K562 (cell line): Measurements from ENCODE around the gene COL15A1. TPM values are rescaled to one million over a fixed set of nuclear protein-coding genes. Genes with fewer than 3 reads are reported as not detected.

Experiments
- ATAC-seq: fragments of 200-7000 bp; cut with Tn5 transposase; 3 replicates; pipeline ENCODE4 v1.9.1; 2020; ENCODE audit warnings: moderate library complexity
- BruUV-seq: library from RNA; stranded (reverse); fragments of 400-500 nt; replicated peaks from 2 replicates; lab custom pipeline; 2021; lab: Mats Ljungman, UMichigan
- CTCF ChIA-PET: fragments of 300-600 bp; formaldehyde crosslinking; extraction: SDS; loops from one replicate; lab custom pipeline; 2021; ENCODE audit warnings: low intra/inter-chr PET ratio; lab: Yijun Ruan, JAX
- POLR2A ChIA-PET: fragments of 300-600, 350-650 bp; sonication (Branson Sonifier 250); formaldehyde crosslinking; extraction: SDS; loops from one replicate; lab custom pipeline; 2021; ENCODE audit warnings: antibody characterized with exemption, inconsistent platforms; lab: Yijun Ruan, JAX
- DNase-seq, 4 experiments: peaks; one replicate each; pipeline versions ENCODE4 v3.0.0 to v3.0.0-alpha.2; 2011 to 2018; ENCODE audit warnings: low spot score in 3 of 4, mixed read lengths in 3 of 4; ENCODE audit errors: extremely low read depth in 1 of 4
- FAIRE-seq: peaks from 2 replicates; lab custom pipeline; 2011; peaks lifted over from hg19 to GRCh38; lab: Jason Lieb, UNC
- H2AFZ ChIP-seq: 2 replicates; pipeline ENCODE4 v1.6.0; 2011; ENCODE audit warnings: low read depth, low read length, control low read depth, inconsistent platforms
- H3K27ac ChIP-seq: fragments of 200-600 bp; 3 replicates; pipeline ENCODE4 v1.8.0; 2011; ENCODE audit warnings: low read depth, mild to moderate bottlenecking, control low read depth, inconsistent platforms, low read length, moderate library complexity, mixed read lengths; ENCODE audit errors: extremely low read depth
- H3K27me3 ChIP-seq, 2 experiments: fragments of 300-600 bp in 1 of 2; 2 replicates in 1 of 2; 3 replicates in 1 of 2; pipeline versions ENCODE4 v1.6.0 to v1.8.0; 2011; ENCODE audit warnings: inconsistent platforms in 2 of 2, low read length in 2 of 2, mild to moderate bottlenecking in 1 of 2, mixed read lengths in 1 of 2, moderate library complexity in 1 of 2; ENCODE audit not compliant: control insufficient read depth in 2 of 2, insufficient read depth in 2 of 2
- H3K36me3 ChIP-seq: fragments of 300-600 bp; 3 replicates; pipeline ENCODE4 v1.8.0; 2011; ENCODE audit warnings: mild to moderate bottlenecking, low read length, inconsistent platforms; ENCODE audit not compliant: control insufficient read depth, insufficient read depth
- H3K4me1 ChIP-seq, 2 experiments: fragments of 200-600 bp in 1 of 2; replicated peaks in 1 of 2; 2 replicates in 1 of 2; 3 replicates in 1 of 2; pipeline versions ENCODE4 v1.5.1 to v1.8.0; 2011; ENCODE audit warnings: inconsistent platforms in 2 of 2, low read length in 2 of 2, mild to moderate bottlenecking in 1 of 2, mixed read lengths in 1 of 2, moderate library complexity in 1 of 2; ENCODE audit not compliant: control insufficient read depth in 2 of 2, insufficient read depth in 2 of 2
- H3K4me2 ChIP-seq: 2 replicates; pipeline ENCODE4 v1.6.1; 2011; ENCODE audit warnings: low read length, control low read depth, inconsistent platforms, mixed read lengths; ENCODE audit not compliant: insufficient read depth
- H3K4me3 ChIP-seq: fragments of 200-600 bp; sonication (generic), shearing (Covaris generic); 2 replicates; pipeline ENCODE4 v1.5.1; 2016; ENCODE audit warnings: control low read depth, inconsistent platforms
- H3K79me2 ChIP-seq: fragments of 200-600 bp; 3 replicates; pipeline ENCODE4 v1.8.0; 2011; ENCODE audit warnings: low read length, inconsistent platforms; ENCODE audit not compliant: control insufficient read depth, insufficient read depth
- H3K9ac ChIP-seq, 2 experiments: 2 replicates each; pipeline versions ENCODE4 v1.6.0 to v1.6.1; 2011; ENCODE audit warnings: low read depth in 2 of 2, low read length in 2 of 2, control low read depth in 1 of 2, inconsistent platforms in 1 of 2, mild to moderate bottlenecking in 1 of 2, mixed read lengths in 1 of 2; ENCODE audit not compliant: insufficient read depth in 1 of 2
- H3K9me1 ChIP-seq: one replicate; pipeline ENCODE4 v1.6.0; 2011; ENCODE audit warnings: inconsistent platforms, mild to moderate bottlenecking, low read length, moderate library complexity; ENCODE audit not compliant: control insufficient read depth, insufficient read depth
- H3K9me3 ChIP-seq: replicated peaks from 2 replicates; pipeline ENCODE4 v1.5.1; 2011; ENCODE audit warnings: low read depth, low read length, inconsistent platforms; ENCODE audit not compliant: control insufficient read depth, insufficient read depth
- H4K20me1 ChIP-seq: replicated peaks from 2 replicates; pipeline ENCODE4 v1.6.1; 2011; ENCODE audit warnings: low read length, inconsistent platforms, mixed read lengths; ENCODE audit not compliant: control insufficient read depth, insufficient read depth
- FOXA3 ChIP-seq, 2 experiments: fragments of 450-650 bp in 1 of 2; sonication (generic) in 1 of 2; formaldehyde crosslinking; IDR thresholded peaks in 1 of 2; conservative IDR thresholded peaks in 1 of 2; 2 replicates each; pipeline versions ENCODE4 v1.4.0 to v1.8.0; 2020 to 2022; ENCODE audit warnings: mild to moderate bottlenecking in 2 of 2, missing genetic modification reagents in 1 of 2
- ZFP1 ChIP-seq: fragments of 450-650 bp; formaldehyde crosslinking; IDR thresholded peaks from 2 replicates; pipeline ENCODE4 v1.4.0; 2020; ENCODE audit warnings: mild to moderate bottlenecking, mixed read lengths
- WGBS: fragments of 100-300 bp; shearing (Covaris generic); methylation state at CpG from one replicate; pipeline ENCODE4 v1.1.6; 2016; ENCODE audit warnings: low coverage, mixed read lengths; ENCODE audit not compliant: insufficient coverage; ENCODE audit errors: missing lambda C conversion rate; 5-methylcytosine and 5-hydroxymethylcytosine counted together
- in situ Hi-C: fragments of 300-500 bp; cut with MboI; formaldehyde crosslinking; loops from 4 replicates; pipeline ENCODE4 v1.15.0; 2018; ENCODE audit warnings: inconsistent platforms, mixed read lengths
- intact Hi-C: fragments of 100-400 bp; cut with micrococcal nuclease; formaldehyde crosslinking; loops from 2 replicates; pipeline ENCODE4 v1.14.2; 2022
- polyA plus RNA-seq, 8 experiments: library from polyadenylated mRNA; depleted of rRNA in 4 of 8; stranded (reverse) in 5 of 8; unstranded in 3 of 8; fragments of >200 nt; fragmentation: Nextera tagmentation in 2 of 8; fragmentation: Illumina TruSeq in 1 of 8; extraction: Ambion mirVana in 2 of 8; extraction: Trizol in 1 of 8; gene quantifications; 2 replicates each; pipeline versions ENCODE4 v1.2.1 to v1.2.3, GENCODE V29; 2011 to 2014; ENCODE audit warnings: inconsistent platforms in 1 of 8, missing spikeins in 1 of 8
- total RNA-seq, 7 experiments: library from RNA; depleted of rRNA in 6 of 7; stranded (reverse); fragments of >200 nt in 6 of 7; fragmentation: Illumina TruSeq in 2 of 7; extraction: Trizol in 2 of 7; gene quantifications; 2 replicates each; pipeline versions ENCODE4 v1.2.1 to v1.2.3, GENCODE V29; 2011 to 2021; ENCODE audit warnings: low replicate concordance in 1 of 7
- TF ChIP-seq, protein P1 (sequence below): fragments of 200-800 bp; sonication (Bioruptor generic); IDR thresholded peaks from 2 replicates; pipeline ENCODE4 v1.6.1; 2017; ENCODE audit warnings: missing genetic modification characterization, missing compliant biosample characterization

COL15A1 gene
- total and polyA plus RNA-seq, 9 of the 15 experiments (the other 6 are each of a cell fraction or from before 2014, with no cell fraction given): 0.46 to 5.1 (median 2.6) TPM

DNA sequence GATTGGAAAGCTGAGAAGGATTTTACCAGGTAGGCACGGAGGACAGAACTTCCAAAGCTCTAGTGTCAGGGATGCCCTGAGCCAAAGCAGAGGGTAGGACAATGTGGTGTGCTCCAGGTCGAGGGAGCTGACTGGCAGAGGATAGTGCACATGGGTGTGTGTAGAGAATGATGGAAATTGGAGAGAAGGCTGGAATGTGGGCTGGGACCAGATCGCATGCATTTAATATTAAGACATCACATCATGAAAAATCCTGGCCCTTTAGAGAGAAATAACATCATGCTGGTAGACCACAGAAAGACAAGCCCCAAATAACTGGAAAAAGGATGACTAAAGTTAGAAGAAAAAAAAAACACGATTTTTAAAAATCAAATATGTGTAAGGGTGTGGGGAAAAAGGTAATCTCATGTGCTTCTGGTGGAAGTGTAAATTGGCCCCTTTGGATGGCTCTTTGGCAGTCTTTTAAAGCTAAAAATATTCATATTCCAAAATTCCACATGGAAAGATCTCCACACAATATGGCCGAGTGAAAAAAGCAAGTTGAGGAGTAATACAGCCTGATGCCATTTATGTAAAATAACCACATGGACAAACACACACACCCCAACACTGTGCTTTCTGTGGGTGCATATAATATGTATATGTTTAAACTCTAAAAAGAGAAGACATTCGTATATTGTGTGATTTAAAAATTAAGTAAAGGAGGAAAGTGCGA is 94.2 kb downstream of the COL15A1 start:
- TF ChIP-seq FOXA3 (CRISPR knock-in tag; conservative IDR thresholded peaks at IDR 0.05 in 1 of 2, IDR thresholded peaks at IDR 0.05 in 1 of 2) (no peak), ZFP1 (CRISPR knock-in tag) (no peak)
- TF ChIP-seq, protein P1, sequence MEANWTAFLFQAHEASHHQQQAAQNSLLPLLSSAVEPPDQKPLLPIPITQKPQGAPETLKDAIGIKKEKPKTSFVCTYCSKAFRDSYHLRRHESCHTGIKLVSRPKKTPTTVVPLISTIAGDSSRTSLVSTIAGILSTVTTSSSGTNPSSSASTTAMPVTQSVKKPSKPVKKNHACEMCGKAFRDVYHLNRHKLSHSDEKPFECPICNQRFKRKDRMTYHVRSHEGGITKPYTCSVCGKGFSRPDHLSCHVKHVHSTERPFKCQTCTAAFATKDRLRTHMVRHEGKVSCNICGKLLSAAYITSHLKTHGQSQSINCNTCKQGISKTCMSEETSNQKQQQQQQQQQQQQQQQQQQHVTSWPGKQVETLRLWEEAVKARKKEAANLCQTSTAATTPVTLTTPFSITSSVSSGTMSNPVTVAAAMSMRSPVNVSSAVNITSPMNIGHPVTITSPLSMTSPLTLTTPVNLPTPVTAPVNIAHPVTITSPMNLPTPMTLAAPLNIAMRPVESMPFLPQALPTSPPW (CRISPR knock-in tag): no peak
- no peaks in the 10 kb centered on the region for H3K9me1 ChIP-seq
- ChIA-PET POLR2A (interaction anchor here (0.6 to 1.4 kb wide), 4 partner anchors 11 to 253 kb away, joined by 3 to 6 read pairs (median 6); no protein-coding TSS in a partner anchor), CTCF (no interaction called here)
- no TSS peak for BruUV-seq
- intact Hi-C loops (no loop called here), in situ Hi-C loops (no loop called here)
- H4K20me1 ChIP-seq: no peaks in the 10 kb centered on the region
- no peak overlapping the region for H3K9ac ChIP-seq
- no peak overlapping the region for H3K27ac ChIP-seq
- 41% methylated on average over 7 of the region's 7 CpGs for WGBS
- H3K27me3 ChIP-seq: no peaks in the 10 kb centered on the region
- FAIRE-seq: no peak
- no peak overlapping the region for H3K4me3 ChIP-seq
- ATAC-seq: no peak
- no peak for DNase-seq
- H3K4me2 ChIP-seq: no peak overlapping the region
- H3K4me1 ChIP-seq: no peaks in the 10 kb centered on the region
- H2AFZ ChIP-seq: peak overlapping the region; percentile 64; the same call in 1 of the 2 replicates
- H3K36me3 ChIP-seq: no peaks in the 10 kb centered on the region
- H3K9me3 ChIP-seq: no peaks in the 10 kb centered on the region
- no peaks in the 10 kb centered on the region for H3K79me2 ChIP-seq
